ENCODE data around the gene BAIAP2L1. TPM values are rescaled to one million over a fixed set of nuclear protein-coding genes. Genes with fewer than 3 reads are reported as not detected.
A peak's percentile ranks its signal among the peaks of the same experiment; 100 is the strongest.

Gene BAIAP2L1
- total and polyA plus RNA-seq, 12 donors = 0.53 to 5.8 (median 1.8) TPM

DNA sequence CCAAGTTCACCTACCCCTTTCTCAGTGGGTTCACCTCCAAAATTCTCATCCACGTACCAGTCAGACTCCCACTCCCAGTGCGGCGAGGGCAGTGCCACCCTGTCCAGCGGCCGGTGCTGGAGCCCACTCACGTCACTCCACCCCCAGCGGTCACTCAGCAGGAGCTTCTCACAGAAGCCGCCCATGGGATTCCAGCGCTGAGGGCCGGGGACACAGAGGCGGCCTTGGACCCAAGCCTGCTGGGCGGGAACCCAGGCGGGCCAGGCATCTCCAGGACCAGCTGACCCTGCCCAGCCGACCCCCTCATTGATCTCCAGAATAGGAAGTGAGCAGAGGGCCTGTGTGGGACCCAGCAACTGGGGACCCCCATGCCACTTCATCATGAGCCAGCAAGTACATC, 156.0 kb downstream of the BAIAP2L1 start:
- H3K36me3 ChIP-seq = peaks cover 0 to 63% (median 17%) of the 10 kb centered on the region in 9 donors
- H3K4me1 ChIP-seq = peaks cover 2 to 55% (median 40%) of the 10 kb centered on the region in 9 donors
- no peak for ATAC-seq
- intact Hi-C loops (cut with DNase I) = loop anchor here in 7 of 10 donors (5.0 to 10.0 kb wide), 5 partner anchors 37 to 223 kb away; partner anchors contain the start of genes BRI3 (in 2 of the 7) and BAIAP2L1 (in 1 of the 7)
- H3K9me3 ChIP-seq = no peaks in the 10 kb centered on the region
- peak overlapping the region in 7 of 10 donors; percentile 5 to 90 (median 50) for H3K27ac ChIP-seq
- H3K27me3 ChIP-seq = no peaks in the 10 kb centered on the region
- DNase-seq = no peak
- WGBS, 2 donors = 93 to 97% methylated on average over 14 of the region's 14 CpGs
- TF ChIP-seq, protein P1, sequence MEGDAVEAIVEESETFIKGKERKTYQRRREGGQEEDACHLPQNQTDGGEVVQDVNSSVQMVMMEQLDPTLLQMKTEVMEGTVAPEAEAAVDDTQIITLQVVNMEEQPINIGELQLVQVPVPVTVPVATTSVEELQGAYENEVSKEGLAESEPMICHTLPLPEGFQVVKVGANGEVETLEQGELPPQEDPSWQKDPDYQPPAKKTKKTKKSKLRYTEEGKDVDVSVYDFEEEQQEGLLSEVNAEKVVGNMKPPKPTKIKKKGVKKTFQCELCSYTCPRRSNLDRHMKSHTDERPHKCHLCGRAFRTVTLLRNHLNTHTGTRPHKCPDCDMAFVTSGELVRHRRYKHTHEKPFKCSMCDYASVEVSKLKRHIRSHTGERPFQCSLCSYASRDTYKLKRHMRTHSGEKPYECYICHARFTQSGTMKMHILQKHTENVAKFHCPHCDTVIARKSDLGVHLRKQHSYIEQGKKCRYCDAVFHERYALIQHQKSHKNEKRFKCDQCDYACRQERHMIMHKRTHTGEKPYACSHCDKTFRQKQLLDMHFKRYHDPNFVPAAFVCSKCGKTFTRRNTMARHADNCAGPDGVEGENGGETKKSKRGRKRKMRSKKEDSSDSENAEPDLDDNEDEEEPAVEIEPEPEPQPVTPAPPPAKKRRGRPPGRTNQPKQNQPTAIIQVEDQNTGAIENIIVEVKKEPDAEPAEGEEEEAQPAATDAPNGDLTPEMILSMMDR (IDR thresholded peaks at IDR 0.05) = no peak
- no peak overlapping the region for H3K4me3 ChIP-seq

DNA sequence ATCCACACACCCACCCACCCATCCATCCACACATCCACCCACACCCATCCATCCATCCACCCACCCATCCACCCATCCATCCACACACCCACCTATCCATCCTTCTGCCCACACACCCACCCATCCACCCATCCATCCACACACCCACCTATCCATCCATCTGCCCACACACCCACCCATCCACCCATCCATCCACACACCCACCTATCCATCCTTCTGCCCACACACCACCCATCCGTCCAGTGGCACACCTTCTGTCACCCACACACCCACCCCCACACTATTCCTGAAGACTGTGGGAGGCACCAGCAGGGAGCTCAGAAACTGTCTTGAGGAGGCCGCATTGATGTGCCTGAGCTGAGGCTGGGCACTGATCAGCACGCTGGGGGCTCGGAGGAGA, 158.0 kb downstream of the BAIAP2L1 start:
- Histone ChIP-seq H3K27ac (no peak overlapping the region), H3K9me3 (no peaks in the 10 kb centered on the region), H3K27me3 (no peaks in the 10 kb centered on the region), H3K4me3 (no peak overlapping the region), H3K4me1 (peaks cover under 1 to 37% (median 21%) of the 10 kb centered on the region in 9 donors), H3K36me3 (peaks cover 0 to 79% (median 25%) of the 10 kb centered on the region in 9 donors)
- no peak for ATAC-seq
- intact Hi-C loops (cut with DNase I) = loop anchor here in 6 of 10 donors (5.0 to 10.0 kb wide), 3 partner anchors 128 to 221 kb away; no protein-coding TSS in a partner anchor
- DNase-seq = no peak
- TF ChIP-seq, protein P1 (IDR thresholded peaks at IDR 0.05) = no peak
- 89 to 93% methylated on average over 4 of the region's 4 CpGs for WGBS, 2 donors

DNA sequence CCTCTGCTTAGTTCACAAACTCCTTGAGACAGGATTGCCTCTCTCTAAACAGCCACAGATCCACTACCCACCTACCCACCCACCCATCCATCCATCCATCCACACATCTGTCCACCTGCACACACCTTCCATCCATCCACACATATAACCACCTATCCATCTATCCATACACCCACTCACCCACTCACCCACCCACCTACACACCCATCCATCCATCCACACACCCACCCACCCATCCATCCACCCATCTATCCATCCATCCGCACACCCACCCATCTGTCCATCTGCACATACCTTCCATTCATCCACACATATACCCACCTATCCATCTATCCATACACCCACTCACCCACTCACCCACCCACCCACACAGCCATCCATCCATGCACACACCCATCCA, 158.5 kb downstream of the BAIAP2L1 start:
- intact Hi-C loops (cut with DNase I) = loop anchor here in 6 of 10 donors (5.0 to 10.0 kb wide), 3 partner anchors 128 to 220 kb away; no protein-coding TSS in a partner anchor
- TF ChIP-seq, protein P1 (IDR thresholded peaks at IDR 0.05) = no peak
- Histone ChIP-seq H3K36me3 (peaks cover 0 to 80% (median 25%) of the 10 kb centered on the region in 9 donors), H3K27me3 (no peaks in the 10 kb centered on the region), H3K27ac (no peak overlapping the region), H3K4me3 (no peak overlapping the region), H3K4me1 (peaks cover 0 to 31% (median 15%) of the 10 kb centered on the region in 9 donors), H3K9me3 (no peaks in the 10 kb centered on the region)
- DNase-seq (no peak), ATAC-seq (no peak)
- WGBS, 2 donors = 98 to 100% methylated on average over 1 of the region's 1 CpG

DNA sequence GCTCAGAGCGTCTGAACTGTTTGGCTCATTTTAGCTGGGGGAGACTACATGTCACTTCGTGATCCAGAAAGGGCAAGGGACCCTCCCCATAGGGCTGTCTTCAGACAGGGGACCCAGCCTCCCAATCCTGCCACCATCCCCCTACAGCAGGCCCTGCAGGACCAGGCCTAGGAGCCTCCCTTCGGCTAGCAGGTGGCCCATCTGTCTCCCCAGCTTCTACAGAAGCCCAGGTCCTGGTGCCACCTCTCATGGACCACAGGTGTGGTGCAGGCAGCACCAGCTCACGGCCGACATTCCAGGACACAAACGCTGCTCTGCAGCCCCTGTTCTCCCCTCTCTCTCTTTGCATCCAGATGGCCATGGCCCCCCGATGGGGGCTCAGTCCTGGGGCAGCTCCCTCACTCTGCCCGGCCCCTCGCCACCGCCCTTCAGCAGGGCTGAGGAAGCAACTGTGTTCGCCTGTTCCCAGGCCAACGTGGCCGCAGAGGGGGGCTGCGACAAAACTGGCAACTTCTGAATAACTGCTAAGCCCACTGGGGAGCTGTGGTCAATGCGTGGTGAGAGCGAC, 159.1 kb downstream of the BAIAP2L1 start:
- no peaks in the 10 kb centered on the region for H3K27me3 ChIP-seq
- H3K4me3 ChIP-seq = no peak overlapping the region
- 87 to 90% methylated on average over 16 of the region's 16 CpGs for WGBS, 2 donors
- intact Hi-C loops (cut with DNase I) = loop anchor here in 7 of 10 donors (2.0 to 10.0 kb wide), 4 partner anchors 127 to 221 kb away; no protein-coding TSS in a partner anchor
- peaks cover 0 to 25% (median 15%) of the 10 kb centered on the region in 9 donors for H3K4me1 ChIP-seq
- H3K9me3 ChIP-seq = no peaks in the 10 kb centered on the region
- ATAC-seq (peak in 1 of 8 donors; percentile 8), DNase-seq (no peak)
- H3K27ac ChIP-seq = no peak overlapping the region
- H3K36me3 ChIP-seq = peaks cover 0 to 86% (median 25%) of the 10 kb centered on the region in 9 donors
- TF ChIP-seq, protein P1 (IDR thresholded peaks at IDR 0.05) = no peak

Other genes with a start within 250 kb of the BAIAP2L1 start
- gene BHLHA15, start 189.7 kb downstream of the BAIAP2L1 start, total RNA-seq = not detected
- under 1 TPM in 1 of 2 donors, not detected in 1; 0.06 TPM for gene BHLHA15, start 189.7 kb downstream of the BAIAP2L1 start, polyA plus RNA-seq
- 10 to 100 TPM; 12.8 to 23.8 (median 15.4) TPM for gene TECPR1, start 148.9 kb downstream of the BAIAP2L1 start, total RNA-seq
- gene TECPR1, start 148.9 kb downstream of the BAIAP2L1 start, polyA plus RNA-seq = 10 to 100 TPM; 13.6 to 15.9 TPM
- 100 to 1,000 TPM; 174 to 267 (median 218) TPM for gene BRI3, start 119.4 kb downstream of the BAIAP2L1 start, total RNA-seq
- gene BRI3, start 119.4 kb downstream of the BAIAP2L1 start, polyA plus RNA-seq = 100 to 1,000 TPM; 135 to 206 TPM
- 10 to 100 TPM in 1 of 10 donors, 1 to 10 TPM in 4, under 1 TPM in 5; 0.44 to 11.1 (median 1.3) TPM for gene NPTX2, start 216.2 kb upstream of the BAIAP2L1 start, total RNA-seq
- 1 to 10 TPM; 5.6 to 6.7 TPM for gene NPTX2, start 216.2 kb upstream of the BAIAP2L1 start, polyA plus RNA-seq

Data from heart right ventricle (tissue), 16 donors.